WTC11 (cell line): ENCODE results near the gene BRK1. TPM values are rescaled to one million over a fixed set of nuclear protein-coding genes. Genes with fewer than 3 reads are reported as not detected.

Experiments used
- ATF1 ChIP-seq: sonication (generic); formaldehyde crosslinking; IDR thresholded peaks from 2 replicates; pipeline ENCODE4 v1.8.1; 2023; ENCODE audit warnings: mild to moderate bottlenecking, moderate library complexity, missing genetic modification reagents
- CREB1 ChIP-seq: sonication (generic); formaldehyde crosslinking; IDR thresholded peaks from 2 replicates; pipeline ENCODE4 v1.8.0; 2023; ENCODE audit warnings: mild to moderate bottlenecking, missing genetic modification reagents
- CTCF ChIP-seq: fragments of 200-600 bp; IDR thresholded peaks from 2 replicates; pipeline ENCODE4 v1.8.0; 2022; ENCODE audit warnings: antibody characterized with exemption
- EMX1 ChIP-seq: fragments of 250-450 bp; sonication (Bioruptor Pico); IDR thresholded peaks from 2 replicates; pipeline ENCODE4 v1.8.0; 2021; ENCODE audit warnings: mild to moderate bottlenecking
- ETV6 ChIP-seq: sonication (generic); formaldehyde crosslinking; IDR thresholded peaks from 2 replicates; pipeline ENCODE4 v1.8.1; 2022; ENCODE audit warnings: mild to moderate bottlenecking, missing genetic modification reagents
- FOXP1 ChIP-seq: sonication (generic); formaldehyde crosslinking; IDR thresholded peaks from 2 replicates; pipeline ENCODE4 v1.8.0; 2022; ENCODE audit warnings: missing genetic modification reagents, mild to moderate bottlenecking, moderate library complexity, borderline replicate concordance
- GABPB1 ChIP-seq: sonication (generic); formaldehyde crosslinking; IDR thresholded peaks from 2 replicates; pipeline ENCODE4 v1.8.1; 2023; ENCODE audit warnings: mild to moderate bottlenecking, missing genetic modification reagents
- HMGA2 ChIP-seq: fragments of 250-450 bp; sonication (Bioruptor Pico); IDR thresholded peaks from 2 replicates; pipeline ENCODE4 v1.4.0; 2021; ENCODE audit warnings: mild to moderate bottlenecking, moderate library complexity
- IRF2 ChIP-seq: sonication (generic); formaldehyde crosslinking; IDR thresholded peaks from 2 replicates; pipeline ENCODE4 v1.8.0; 2022; ENCODE audit warnings: low read depth, missing genetic modification reagents, borderline replicate concordance
- JUN ChIP-seq: sonication (generic); formaldehyde crosslinking; IDR thresholded peaks from 2 replicates; pipeline ENCODE4 v1.8.0; 2023; ENCODE audit warnings: mild to moderate bottlenecking, missing genetic modification reagents
- KAT7 ChIP-seq: sonication (generic); formaldehyde crosslinking; IDR thresholded peaks from 2 replicates; pipeline ENCODE4 v1.8.1; 2023; ENCODE audit warnings: missing genetic modification reagents, mild to moderate bottlenecking, borderline replicate concordance
- MAX ChIP-seq: sonication (generic); formaldehyde crosslinking; IDR thresholded peaks from 2 replicates; pipeline ENCODE4 v1.8.0; 2022; ENCODE audit warnings: mild to moderate bottlenecking, missing genetic modification reagents
- MLX ChIP-seq: sonication (generic); formaldehyde crosslinking; IDR thresholded peaks from 2 replicates; pipeline ENCODE4 v1.8.1; 2023; ENCODE audit warnings: mild to moderate bottlenecking, missing genetic modification reagents, moderate library complexity
- MXD4 ChIP-seq: fragments of 250-450 bp; sonication (Bioruptor Pico); IDR thresholded peaks from 2 replicates; pipeline ENCODE4 v1.8.0; 2021; ENCODE audit warnings: mild to moderate bottlenecking, moderate library complexity, borderline replicate concordance
- NFATC4 ChIP-seq: fragments of 250-450 bp; sonication (Bioruptor Pico); IDR thresholded peaks from 2 replicates; pipeline ENCODE4 v1.9.0; 2021; ENCODE audit warnings: mild to moderate bottlenecking
- NFE2L1 ChIP-seq: sonication (generic); formaldehyde crosslinking; IDR thresholded peaks from 2 replicates; pipeline ENCODE4 v1.8.1; 2023; ENCODE audit warnings: missing genetic modification reagents
- NR3C1 ChIP-seq: sonication (generic); formaldehyde crosslinking; conservative IDR thresholded peaks from 2 replicates; pipeline ENCODE4 v1.8.1; 2023; ENCODE audit warnings: low read depth, mild to moderate bottlenecking, missing genetic modification reagents
- PRRX2 ChIP-seq: fragments of 250-450 bp; sonication (Bioruptor Pico); IDR thresholded peaks from 2 replicates; pipeline ENCODE4 v1.8.0; 2021; ENCODE audit warnings: mild to moderate bottlenecking
- SMAD3 ChIP-seq: sonication (generic); formaldehyde crosslinking; IDR thresholded peaks from 2 replicates; pipeline ENCODE4 v1.8.0; 2022; ENCODE audit warnings: missing genetic modification reagents, mild to moderate bottlenecking, borderline replicate concordance
- SMAD4 ChIP-seq: sonication (generic); formaldehyde crosslinking; IDR thresholded peaks from 2 replicates; pipeline ENCODE4 v1.8.0; 2022; ENCODE audit warnings: mild to moderate bottlenecking, missing genetic modification reagents
- SP1 ChIP-seq: sonication (generic); formaldehyde crosslinking; conservative IDR thresholded peaks from 2 replicates; pipeline ENCODE4 v1.8.1; 2022; ENCODE audit warnings: missing genetic modification reagents
- TCF7 ChIP-seq: sonication (generic); formaldehyde crosslinking; IDR thresholded peaks from 2 replicates; pipeline ENCODE4 v1.8.0; 2022; ENCODE audit warnings: mild to moderate bottlenecking, low read depth, missing genetic modification reagents, moderate library complexity
- TP53 ChIP-seq: sonication (generic); formaldehyde crosslinking; IDR thresholded peaks from 2 replicates; pipeline ENCODE4 v1.8.1; 2023; ENCODE audit warnings: mild to moderate bottlenecking, missing genetic modification reagents
- ZNF219 ChIP-seq: sonication (generic); formaldehyde crosslinking; IDR thresholded peaks from 2 replicates; pipeline ENCODE4 v1.8.0; 2023; ENCODE audit warnings: missing genetic modification reagents, mild to moderate bottlenecking, borderline replicate concordance
- ZNF232 ChIP-seq: sonication (generic); formaldehyde crosslinking; IDR thresholded peaks from 2 replicates; pipeline ENCODE4 v1.8.0; 2022; ENCODE audit warnings: mild to moderate bottlenecking, missing genetic modification reagents
- ZNF671 ChIP-seq: fragments of 250-450 bp; sonication (Bioruptor Pico); IDR thresholded peaks from 2 replicates; pipeline ENCODE4 v1.8.0; 2021; ENCODE audit warnings: mild to moderate bottlenecking
- total RNA-seq: library from RNA; stranded (reverse); gene quantifications from 3 replicates; pipeline ENCODE4 v1.2.3, GENCODE V29; 2021
- TF ChIP-seq, protein P1 (sequence below): sonication (generic); formaldehyde crosslinking; IDR thresholded peaks from 2 replicates; pipeline ENCODE4 v1.8.1; 2023; ENCODE audit warnings: mild to moderate bottlenecking, missing genetic modification reagents, moderate library complexity
- TF ChIP-seq, protein P2 (sequence below): sonication (generic); formaldehyde crosslinking; IDR thresholded peaks from 2 replicates; pipeline ENCODE4 v1.8.1; 2023; ENCODE audit warnings: mild to moderate bottlenecking, missing genetic modification reagents
- TF ChIP-seq, protein P3 (sequence below): sonication (generic); formaldehyde crosslinking; conservative IDR thresholded peaks from 2 replicates; pipeline ENCODE4 v1.8.1; 2023; ENCODE audit warnings: mild to moderate bottlenecking, low read depth, missing genetic modification reagents, moderate library complexity
- TF ChIP-seq, protein P4 (sequence below): sonication (generic); formaldehyde crosslinking; IDR thresholded peaks from 2 replicates; pipeline ENCODE4 v1.8.1; 2023; ENCODE audit warnings: mild to moderate bottlenecking, moderate library complexity, missing genetic modification reagents

The BRK1 gene
- total RNA-seq, 1 experiment from 2014 or later: 107 TPM

- TF ChIP-seq ZNF232 (CRISPR knock-in tag) (0 out of 2 replicates have a peak, but pooled peaks have one; percentile 24), GABPB1 (CRISPR knock-in tag) (peak; percentile 50; the same call in 1 of the 2 replicates), NFE2L1 (peak; percentile 55; the same call in 1 of the 2 replicates), CTCF (no peak), MXD4 (CRISPR knock-in tag) (no peak), ATF1 (CRISPR knock-in tag) (no peak), MLX (CRISPR knock-in tag) (no peak), CREB1 (CRISPR knock-in tag) (peak; percentile 47; the same call in 1 of the 2 replicates), ZNF671 (CRISPR knock-in tag) (no peak), KAT7 (no peak), TCF7 (CRISPR knock-in tag) (no peak), PRRX2 (CRISPR knock-in tag) (no peak), HMGA2 (CRISPR knock-in tag) (0 out of 2 replicates have a peak, but pooled peaks have one; percentile 25), SMAD3 (CRISPR knock-in tag) (0 out of 2 replicates have a peak, but pooled peaks have one; percentile 39), ETV6 (CRISPR knock-in tag) (peak; percentile 18; the same call in 1 of the 2 replicates), NFATC4 (CRISPR knock-in tag) (no peak), NR3C1 (no peak), SP1 (peak; percentile 79; the same call in 1 of the 2 replicates), TP53 (CRISPR knock-in tag) (no peak), IRF2 (no peak), MAX (CRISPR knock-in tag) (peak; percentile 84), FOXP1 (CRISPR knock-in tag) (no peak), SMAD4 (CRISPR knock-in tag) (no peak), ZNF219 (CRISPR knock-in tag) (no peak), JUN (no peak), EMX1 (CRISPR knock-in tag) (no peak)
- TF ChIP-seq, protein P1, sequence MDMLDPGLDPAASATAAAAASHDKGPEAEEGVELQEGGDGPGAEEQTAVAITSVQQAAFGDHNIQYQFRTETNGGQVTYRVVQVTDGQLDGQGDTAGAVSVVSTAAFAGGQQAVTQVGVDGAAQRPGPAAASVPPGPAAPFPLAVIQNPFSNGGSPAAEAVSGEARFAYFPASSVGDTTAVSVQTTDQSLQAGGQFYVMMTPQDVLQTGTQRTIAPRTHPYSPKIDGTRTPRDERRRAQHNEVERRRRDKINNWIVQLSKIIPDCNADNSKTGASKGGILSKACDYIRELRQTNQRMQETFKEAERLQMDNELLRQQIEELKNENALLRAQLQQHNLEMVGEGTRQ (CRISPR knock-in tag): no peak
- TF ChIP-seq, protein P2, sequence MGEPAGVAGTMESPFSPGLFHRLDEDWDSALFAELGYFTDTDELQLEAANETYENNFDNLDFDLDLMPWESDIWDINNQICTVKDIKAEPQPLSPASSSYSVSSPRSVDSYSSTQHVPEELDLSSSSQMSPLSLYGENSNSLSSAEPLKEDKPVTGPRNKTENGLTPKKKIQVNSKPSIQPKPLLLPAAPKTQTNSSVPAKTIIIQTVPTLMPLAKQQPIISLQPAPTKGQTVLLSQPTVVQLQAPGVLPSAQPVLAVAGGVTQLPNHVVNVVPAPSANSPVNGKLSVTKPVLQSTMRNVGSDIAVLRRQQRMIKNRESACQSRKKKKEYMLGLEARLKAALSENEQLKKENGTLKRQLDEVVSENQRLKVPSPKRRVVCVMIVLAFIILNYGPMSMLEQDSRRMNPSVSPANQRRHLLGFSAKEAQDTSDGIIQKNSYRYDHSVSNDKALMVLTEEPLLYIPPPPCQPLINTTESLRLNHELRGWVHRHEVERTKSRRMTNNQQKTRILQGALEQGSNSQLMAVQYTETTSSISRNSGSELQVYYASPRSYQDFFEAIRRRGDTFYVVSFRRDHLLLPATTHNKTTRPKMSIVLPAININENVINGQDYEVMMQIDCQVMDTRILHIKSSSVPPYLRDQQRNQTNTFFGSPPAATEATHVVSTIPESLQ (CRISPR knock-in tag): no peak
- TF ChIP-seq, protein P3, sequence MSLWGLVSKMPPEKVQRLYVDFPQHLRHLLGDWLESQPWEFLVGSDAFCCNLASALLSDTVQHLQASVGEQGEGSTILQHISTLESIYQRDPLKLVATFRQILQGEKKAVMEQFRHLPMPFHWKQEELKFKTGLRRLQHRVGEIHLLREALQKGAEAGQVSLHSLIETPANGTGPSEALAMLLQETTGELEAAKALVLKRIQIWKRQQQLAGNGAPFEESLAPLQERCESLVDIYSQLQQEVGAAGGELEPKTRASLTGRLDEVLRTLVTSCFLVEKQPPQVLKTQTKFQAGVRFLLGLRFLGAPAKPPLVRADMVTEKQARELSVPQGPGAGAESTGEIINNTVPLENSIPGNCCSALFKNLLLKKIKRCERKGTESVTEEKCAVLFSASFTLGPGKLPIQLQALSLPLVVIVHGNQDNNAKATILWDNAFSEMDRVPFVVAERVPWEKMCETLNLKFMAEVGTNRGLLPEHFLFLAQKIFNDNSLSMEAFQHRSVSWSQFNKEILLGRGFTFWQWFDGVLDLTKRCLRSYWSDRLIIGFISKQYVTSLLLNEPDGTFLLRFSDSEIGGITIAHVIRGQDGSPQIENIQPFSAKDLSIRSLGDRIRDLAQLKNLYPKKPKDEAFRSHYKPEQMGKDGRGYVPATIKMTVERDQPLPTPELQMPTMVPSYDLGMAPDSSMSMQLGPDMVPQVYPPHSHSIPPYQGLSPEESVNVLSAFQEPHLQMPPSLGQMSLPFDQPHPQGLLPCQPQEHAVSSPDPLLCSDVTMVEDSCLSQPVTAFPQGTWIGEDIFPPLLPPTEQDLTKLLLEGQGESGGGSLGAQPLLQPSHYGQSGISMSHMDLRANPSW (CRISPR knock-in tag): no peak
- TF ChIP-seq, protein P4, sequence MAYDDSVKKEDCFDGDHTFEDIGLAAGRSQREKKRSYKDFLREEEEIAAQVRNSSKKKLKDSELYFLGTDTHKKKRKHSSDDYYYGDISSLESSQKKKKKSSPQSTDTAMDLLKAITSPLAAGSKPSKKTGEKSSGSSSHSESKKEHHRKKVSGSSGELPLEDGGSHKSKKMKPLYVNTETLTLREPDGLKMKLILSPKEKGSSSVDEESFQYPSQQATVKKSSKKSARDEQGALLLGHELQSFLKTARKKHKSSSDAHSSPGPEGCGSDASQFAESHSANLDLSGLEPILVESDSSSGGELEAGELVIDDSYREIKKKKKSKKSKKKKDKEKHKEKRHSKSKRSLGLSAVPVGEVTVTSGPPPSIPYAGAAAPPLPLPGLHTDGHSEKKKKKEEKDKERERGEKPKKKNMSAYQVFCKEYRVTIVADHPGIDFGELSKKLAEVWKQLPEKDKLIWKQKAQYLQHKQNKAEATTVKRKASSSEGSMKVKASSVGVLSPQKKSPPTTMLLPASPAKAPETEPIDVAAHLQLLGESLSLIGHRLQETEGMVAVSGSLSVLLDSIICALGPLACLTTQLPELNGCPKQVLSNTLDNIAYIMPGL: no peak
Measured at GRCh38 chr3:10115326-10116137, at the start of gene BRK1 (continued).
